GM12892 (cell line): Measurements from ENCODE around the gene MGAT2.
A peak's percentile ranks its signal among the peaks of the same experiment; 100 is the strongest.

Experiments used
- DNase-seq: peaks from one replicate; pipeline ENCODE4 v3.0.0; 2011; ENCODE audit not compliant: insufficient read length
- FAIRE-seq: peaks from 2 replicates; lab custom pipeline; 2011; peaks lifted over from hg19 to GRCh38; lab: Jason Lieb, UNC
- POLR2A ChIP-seq: IDR thresholded peaks from 2 replicates; pipeline ENCODE4 v1.6.1; 2011; ENCODE audit warnings: low read depth, low read length, control low read depth
- POLR2AphosphoS5 ChIP-seq: IDR thresholded peaks from 2 replicates; pipeline ENCODE4 v1.6.1; 2011; ENCODE audit warnings: low read depth, low read length, control low read depth
- TAF1 ChIP-seq: IDR thresholded peaks from 2 replicates; pipeline ENCODE4 v1.6.1; 2011; ENCODE audit warnings: low read depth, mild to moderate bottlenecking, control low read depth, low read length, borderline replicate concordance

Gene MGAT2

GRCh38 chr14:49586673-49587460 lies 33.7 kb upstream of the MGAT2 start:
- no peak for DNase-seq
- TF ChIP-seq POLR2A (no peak), TAF1 (no peak), POLR2AphosphoS5 (no peak)
- FAIRE-seq, result no peak

- DNase-seq (no peak), FAIRE-seq (no peak)
- TF ChIP-seq POLR2AphosphoS5 (no peak), TAF1 (no peak), POLR2A (no peak)
Measured at GRCh38 chr14:49589387-49589786, 31.2 kb upstream of the MGAT2 start.

- DNase-seq (no peak), FAIRE-seq (no peak)
- TF ChIP-seq POLR2A (no peak), TAF1 (no peak), POLR2AphosphoS5 (no peak)
Measured at GRCh38 chr14:49593016-49593415, 27.6 kb upstream of the MGAT2 start.

GRCh38 chr14:49594347-49595091 lies 26.1 kb upstream of the MGAT2 start:
- TF ChIP-seq POLR2AphosphoS5 (no peak), TAF1 (no peak), POLR2A (no peak)
- DNase-seq (no peak), FAIRE-seq (peak; percentile 84)

GRCh38 chr14:49598189-49598484 lies 22.5 kb upstream of the MGAT2 start:
- DNase-seq (no peak), FAIRE-seq (no peak)
- no peak for TF ChIP-seq POLR2A
- no peak for TF ChIP-seq POLR2AphosphoS5
- no peak for TF ChIP-seq TAF1

- DNase-seq (peak; percentile 47), FAIRE-seq (peak; percentile 76)
- TF ChIP-seq POLR2A (peak; percentile 94), POLR2AphosphoS5 (peak; percentile 89), TAF1 (peak; percentile 90)
Measured at GRCh38 chr14:49598485-49599300, 21.9 kb upstream of the MGAT2 start, which contains the start of gene LRR1. Gene LRR1 (plus strand): TSS chr14:49598940. CDS start chr14:49599021, 81 bp downstream.

GRCh38 chr14:49607583-49607982 lies 13.0 kb upstream of the MGAT2 start:
- FAIRE-seq, result no peak
- DNase-seq, result no peak
- TF ChIP-seq TAF1, result no peak
- no peak for TF ChIP-seq POLR2AphosphoS5
- no peak for TF ChIP-seq POLR2A

GRCh38 chr14:49612251-49612650 lies 8.3 kb upstream of the MGAT2 start:
- TF ChIP-seq TAF1, result no peak
- TF ChIP-seq POLR2A, result no peak
- TF ChIP-seq POLR2AphosphoS5, result no peak
- DNase-seq (no peak), FAIRE-seq (no peak)

GRCh38 chr14:49612671-49613070 lies 7.9 kb upstream of the MGAT2 start:
- TF ChIP-seq POLR2A, result no peak
- TF ChIP-seq POLR2AphosphoS5, result no peak
- TF ChIP-seq TAF1, result no peak
- DNase-seq (no peak), FAIRE-seq (no peak)

- no peak for DNase-seq
- no peak for FAIRE-seq
- TF ChIP-seq TAF1 (no peak), POLR2A (no peak), POLR2AphosphoS5 (no peak)
Measured at GRCh38 chr14:49614196-49614595, 6.4 kb upstream of the MGAT2 start.

GRCh38 chr14:49615776-49616175 lies 4.8 kb upstream of the MGAT2 start:
- no peak for TF ChIP-seq POLR2A
- TF ChIP-seq POLR2AphosphoS5, result no peak
- TF ChIP-seq TAF1, result no peak
- FAIRE-seq (no peak), DNase-seq (no peak)
